BE2C (cell line): Measurements from ENCODE around the gene CACNA1B.

Experiments
- DNase-seq: peaks from one replicate; pipeline ENCODE4 v3.0.0-alpha.2; 2020
- H3K27me3 ChIP-seq: fragments of 250-450 bp; sonication (Bioruptor Pico); 2 replicates; pipeline ENCODE4 v1.5.1; 2020; ENCODE audit warnings: mild to moderate bottlenecking
- H3K36me3 ChIP-seq: fragments of 250-450 bp; sonication (Bioruptor Pico); 2 replicates; pipeline ENCODE4 v1.5.1; 2020; ENCODE audit warnings: mild to moderate bottlenecking
- H3K4me1 ChIP-seq: fragments of 250-450 bp; sonication (Bioruptor Pico); 2 replicates; pipeline ENCODE4 v1.5.1; 2020
- H3K4me3 ChIP-seq: 2 replicates; pipeline ENCODE4 v1.5.1; 2011; ENCODE audit warnings: low read depth, low read length
- H3K9me3 ChIP-seq: fragments of 250-450 bp; sonication (Bioruptor Pico); 2 replicates; pipeline ENCODE4 v1.5.1; 2020
- CTCF ChIP-seq: IDR thresholded peaks from 2 replicates; pipeline ENCODE4 v1.5.1; 2012; ENCODE audit warnings: mild to moderate bottlenecking, low read depth, low read length

CACNA1B gene

GRCh38 chr9:137912671-137913070 lies 35.1 kb downstream of the CACNA1B start:
- H3K4me3 ChIP-seq: no peak overlapping the region
- H3K27me3 ChIP-seq: no peaks in the 10 kb centered on the region
- H3K9me3 ChIP-seq: no peaks in the 10 kb centered on the region
- no peak for TF ChIP-seq CTCF
- H3K4me1 ChIP-seq: no peaks in the 10 kb centered on the region
- H3K36me3 ChIP-seq: no peaks in the 10 kb centered on the region
- DNase-seq: no peak

- TF ChIP-seq CTCF: no peak
These were observed 35.5 kb downstream of the CACNA1B start for GRCh38 chr9:137913132-137913531.

GRCh38 chr9:137913771-137914767 lies 36.5 kb downstream of the CACNA1B start:
- H3K27me3 ChIP-seq: no peaks in the 10 kb centered on the region

More at GRCh38 chr9:137913132-137913531, 35.5 kb downstream of the CACNA1B start:
- no peak for DNase-seq
- H3K36me3 ChIP-seq: no peaks in the 10 kb centered on the region
- no peaks in the 10 kb centered on the region for H3K4me1 ChIP-seq
- H3K9me3 ChIP-seq: no peaks in the 10 kb centered on the region
- H3K4me3 ChIP-seq: no peak overlapping the region
- H3K27me3 ChIP-seq: no peaks in the 10 kb centered on the region

GRCh38 chr9:137916540-137916939 lies 39.0 kb downstream of the CACNA1B start:
- no peak for DNase-seq
- no peak overlapping the region for H3K4me3 ChIP-seq
- H3K9me3 ChIP-seq: no peaks in the 10 kb centered on the region
- no peak for TF ChIP-seq CTCF
- H3K27me3 ChIP-seq: no peaks in the 10 kb centered on the region
- H3K36me3 ChIP-seq: no peaks in the 10 kb centered on the region
- H3K4me1 ChIP-seq: no peaks in the 10 kb centered on the region

More at GRCh38 chr9:137913771-137914767, 36.5 kb downstream of the CACNA1B start:
- Histone ChIP-seq H3K4me1 (no peaks in the 10 kb centered on the region), H3K4me3 (no peak overlapping the region), H3K9me3 (no peaks in the 10 kb centered on the region), H3K36me3 (no peaks in the 10 kb centered on the region)
- no peak for DNase-seq
- no peak for TF ChIP-seq CTCF

GRCh38 chr9:137917116-137917515 lies 39.5 kb downstream of the CACNA1B start:
- H3K9me3 ChIP-seq: no peaks in the 10 kb centered on the region
- no peaks in the 10 kb centered on the region for H3K4me1 ChIP-seq
- no peaks in the 10 kb centered on the region for H3K36me3 ChIP-seq
- TF ChIP-seq CTCF: no peak
- no peak for DNase-seq
- no peak overlapping the region for H3K4me3 ChIP-seq
- no peaks in the 10 kb centered on the region for H3K27me3 ChIP-seq

GRCh38 chr9:137917795-137918194 lies 40.2 kb downstream of the CACNA1B start:
- Histone ChIP-seq H3K4me3 (no peak overlapping the region), H3K36me3 (no peaks in the 10 kb centered on the region), H3K27me3 (no peaks in the 10 kb centered on the region), H3K4me1 (no peaks in the 10 kb centered on the region), H3K9me3 (no peaks in the 10 kb centered on the region)
- no peak for DNase-seq
- TF ChIP-seq CTCF: no peak
